Ascending aorta (tissue), 2 donors: Measurements from ENCODE around the gene EXOC3L2. TPM values are rescaled to one million over a fixed set of nuclear protein-coding genes. Genes with fewer than 3 reads are reported as not detected.

Experiments
- DNase-seq, 2 donors: peaks; one replicate each; pipeline ENCODE4 v3.0.0-alpha.2; 2019; ENCODE audit warnings: low spot score in 2 of 2
- H3K27ac ChIP-seq, 2 donors: fragments of 200-600 bp; sonication (generic); one replicate each; pipeline ENCODE4 v1.5.1; 2016 to 2017; ENCODE audit warnings: mild to moderate bottlenecking in 1 of 2
- H3K27me3 ChIP-seq: fragments of 200-600 bp; sonication (generic); one replicate; pipeline ENCODE4 v1.5.1; 2017
- H3K36me3 ChIP-seq, 2 donors: fragments of 200-600 bp; sonication (generic); one replicate each; pipeline ENCODE4 v1.5.1; 2016
- H3K4me1 ChIP-seq, 2 donors: fragments of 200-600 bp; sonication (generic); one replicate each; pipeline ENCODE4 v1.5.1; 2016 to 2017; ENCODE audit warnings: mild to moderate bottlenecking in 1 of 2
- H3K4me3 ChIP-seq, 2 donors: fragments of 200-600 bp; sonication (generic); one replicate each; pipeline ENCODE4 v1.5.1; 2016 to 2017; ENCODE audit warnings: mild to moderate bottlenecking in 1 of 2
- H3K9me3 ChIP-seq, 2 donors: fragments of 200-600 bp; sonication (generic); one replicate each; pipeline ENCODE4 v1.5.1; 2016
- intact Hi-C: fragments of 100-400 bp; cut with DNase I; formaldehyde crosslinking; loops from one replicate; pipeline ENCODE4 v1.15.1; 2023
- total RNA-seq: library from RNA; depleted of rRNA; stranded (reverse); fragments of >200 nt; gene quantifications from one replicate; pipeline ENCODE4 v1.1.0, GENCODE V29; 2016
- TF ChIP-seq, protein P1 (sequence below), 3 experiments: fragments of 200-600 bp in 2 of 3; fragments of 450-650 bp in 1 of 3; sonication (generic) in 2 of 3; IDR thresholded peaks; one replicate each; pipeline ENCODE4 v1.5.1; 2016 to 2019; ENCODE audit warnings: antibody characterized with exemption in 3 of 3, mild to moderate bottlenecking in 1 of 3, moderate library complexity in 1 of 3

EXOC3L2 gene
- total RNA-seq, 1 donor from 2014 or later: 33.5 TPM

DNA sequence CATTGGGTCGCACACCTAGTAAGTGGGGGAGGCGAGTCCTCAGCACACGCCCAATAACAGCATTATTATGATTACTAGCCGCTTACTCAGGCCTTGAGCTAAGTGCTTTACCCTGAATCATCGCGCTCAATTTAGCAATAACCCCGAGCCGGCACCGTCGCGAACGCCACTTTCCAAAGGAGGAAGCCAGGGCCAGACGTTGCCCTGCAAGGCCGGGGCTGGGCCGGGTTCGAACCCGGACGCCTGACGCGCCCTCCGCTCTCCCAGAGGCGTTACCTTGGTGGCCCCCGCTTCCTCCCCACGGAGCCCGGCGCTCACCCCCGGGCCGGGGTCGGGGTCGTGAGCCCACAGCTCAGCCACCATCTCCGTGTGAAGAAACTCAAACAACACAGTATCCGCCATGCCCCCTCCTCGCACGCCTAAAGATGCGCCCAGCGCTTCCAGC, 67.4 kb downstream of the EXOC3L2 start, which contains the start of gene TRAPPC6A:
TRAPPC6A (minus strand) TSS at position 421 of the 445 bp plus-strand sequence; CDS start at position 402, 19 bp downstream.
- TF ChIP-seq, protein P1, sequence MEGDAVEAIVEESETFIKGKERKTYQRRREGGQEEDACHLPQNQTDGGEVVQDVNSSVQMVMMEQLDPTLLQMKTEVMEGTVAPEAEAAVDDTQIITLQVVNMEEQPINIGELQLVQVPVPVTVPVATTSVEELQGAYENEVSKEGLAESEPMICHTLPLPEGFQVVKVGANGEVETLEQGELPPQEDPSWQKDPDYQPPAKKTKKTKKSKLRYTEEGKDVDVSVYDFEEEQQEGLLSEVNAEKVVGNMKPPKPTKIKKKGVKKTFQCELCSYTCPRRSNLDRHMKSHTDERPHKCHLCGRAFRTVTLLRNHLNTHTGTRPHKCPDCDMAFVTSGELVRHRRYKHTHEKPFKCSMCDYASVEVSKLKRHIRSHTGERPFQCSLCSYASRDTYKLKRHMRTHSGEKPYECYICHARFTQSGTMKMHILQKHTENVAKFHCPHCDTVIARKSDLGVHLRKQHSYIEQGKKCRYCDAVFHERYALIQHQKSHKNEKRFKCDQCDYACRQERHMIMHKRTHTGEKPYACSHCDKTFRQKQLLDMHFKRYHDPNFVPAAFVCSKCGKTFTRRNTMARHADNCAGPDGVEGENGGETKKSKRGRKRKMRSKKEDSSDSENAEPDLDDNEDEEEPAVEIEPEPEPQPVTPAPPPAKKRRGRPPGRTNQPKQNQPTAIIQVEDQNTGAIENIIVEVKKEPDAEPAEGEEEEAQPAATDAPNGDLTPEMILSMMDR (IDR thresholded peaks at IDR 0.05): no peak
- Histone ChIP-seq H3K27me3 (no peaks in the 10 kb centered on the region), H3K4me3 (peak within 1 kb of the TSS; percentile 84 to 91), H3K9me3 (no peaks in the 10 kb centered on the region), H3K4me1 (peaks cover 3 to 24% of the 10 kb centered on the region in 2 donors), H3K36me3 (peaks cover 3 to 16% of the 10 kb centered on the region in 2 donors), H3K27ac (peak within 1 kb of the TSS; percentile 96 to 99)
- intact Hi-C loops: loop anchor here (1.0 to 5.0 kb wide), 7 partner anchors 73 to 331 kb away; partner anchors contain the start of genes CLPTM1, ERCC2, MARK4 and NECTIN2
- DNase-seq: no peak

DNA sequence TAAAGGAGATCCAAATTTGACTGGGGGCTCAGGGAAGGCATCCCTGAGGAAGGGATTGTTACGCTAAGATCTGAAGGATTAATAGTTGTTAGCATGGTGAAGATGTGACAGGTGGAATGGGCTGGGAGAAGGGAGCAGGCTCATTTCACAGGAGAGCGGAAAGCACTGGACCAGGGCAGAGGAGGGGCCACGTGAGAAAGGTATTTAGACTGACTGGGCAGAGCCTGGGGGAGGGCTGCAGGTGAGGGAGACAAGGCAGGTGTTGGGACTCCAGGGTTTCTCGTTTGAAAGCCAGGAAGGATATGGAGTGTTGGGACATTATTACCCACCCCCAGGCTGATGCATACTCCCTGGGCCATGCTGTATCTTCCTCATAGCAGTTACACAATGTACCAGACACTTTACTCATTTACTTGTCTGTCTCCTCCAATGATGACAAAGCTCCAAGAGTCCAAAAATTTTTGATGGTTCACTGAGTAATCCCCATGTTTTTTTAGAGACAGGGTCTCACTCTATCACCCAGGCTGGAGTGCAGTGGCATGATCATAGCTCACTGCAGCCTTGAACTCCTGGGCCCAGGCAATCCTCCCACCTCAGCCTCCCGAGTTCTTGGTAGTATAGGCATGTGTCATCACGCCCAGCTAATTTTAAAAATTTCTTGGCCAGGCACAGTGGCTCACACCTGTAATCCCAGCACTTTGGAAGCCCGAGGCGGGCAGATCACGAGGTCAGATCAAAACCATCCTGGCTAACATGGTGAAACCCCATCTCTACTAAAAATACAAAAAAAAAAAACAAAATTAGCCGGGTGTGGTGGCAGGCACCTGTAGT, 69.5 kb downstream of the EXOC3L2 start:
- no peaks in the 10 kb centered on the region for H3K27me3 ChIP-seq
- intact Hi-C loops: loop anchor here (5.0 kb wide), 2 partner anchors 218 to 328 kb away; partner anchors contain the start of genes CLPTM1 and NECTIN2
- H3K27ac ChIP-seq: no peak overlapping the region
- peaks cover 0 to 2% of the 10 kb centered on the region in 2 donors for H3K36me3 ChIP-seq
- DNase-seq: no peak
- H3K9me3 ChIP-seq: no peaks in the 10 kb centered on the region
- H3K4me1 ChIP-seq: peaks cover under 1 to 19% of the 10 kb centered on the region in 2 donors
- H3K4me3 ChIP-seq: no peak overlapping the region
- TF ChIP-seq, protein P1 (IDR thresholded peaks at IDR 0.05): no peak

DNA sequence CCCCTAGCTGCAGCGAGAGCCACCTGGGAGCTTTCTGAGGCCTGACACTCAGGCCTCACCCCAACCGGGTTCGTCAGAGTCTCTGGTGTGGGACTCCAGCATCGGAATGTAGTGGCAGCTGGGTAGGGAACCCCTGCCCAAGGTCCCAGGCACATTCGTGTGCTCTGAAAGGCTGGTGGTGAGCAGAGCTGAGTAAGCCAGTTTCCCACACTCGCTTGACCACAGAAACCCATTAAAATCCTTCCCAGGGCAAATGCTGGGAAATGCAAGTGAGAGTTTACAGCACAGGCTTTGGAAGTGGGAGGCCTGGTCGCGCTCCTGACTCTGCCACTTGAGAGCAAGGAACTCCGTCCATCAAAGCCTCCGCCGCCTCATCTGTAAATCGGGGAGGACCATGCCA, 71.4 kb downstream of the EXOC3L2 start:
- H3K4me1 ChIP-seq: peaks cover 0 to 7% of the 10 kb centered on the region in 2 donors
- intact Hi-C loops: no loop called here
- H3K27ac ChIP-seq: no peak overlapping the region
- H3K9me3 ChIP-seq: no peaks in the 10 kb centered on the region
- no peaks in the 10 kb centered on the region for H3K36me3 ChIP-seq
- H3K27me3 ChIP-seq: no peaks in the 10 kb centered on the region
- no peak for DNase-seq
- TF ChIP-seq, protein P1 (IDR thresholded peaks at IDR 0.05): no peak
- no peak overlapping the region for H3K4me3 ChIP-seq

DNA sequence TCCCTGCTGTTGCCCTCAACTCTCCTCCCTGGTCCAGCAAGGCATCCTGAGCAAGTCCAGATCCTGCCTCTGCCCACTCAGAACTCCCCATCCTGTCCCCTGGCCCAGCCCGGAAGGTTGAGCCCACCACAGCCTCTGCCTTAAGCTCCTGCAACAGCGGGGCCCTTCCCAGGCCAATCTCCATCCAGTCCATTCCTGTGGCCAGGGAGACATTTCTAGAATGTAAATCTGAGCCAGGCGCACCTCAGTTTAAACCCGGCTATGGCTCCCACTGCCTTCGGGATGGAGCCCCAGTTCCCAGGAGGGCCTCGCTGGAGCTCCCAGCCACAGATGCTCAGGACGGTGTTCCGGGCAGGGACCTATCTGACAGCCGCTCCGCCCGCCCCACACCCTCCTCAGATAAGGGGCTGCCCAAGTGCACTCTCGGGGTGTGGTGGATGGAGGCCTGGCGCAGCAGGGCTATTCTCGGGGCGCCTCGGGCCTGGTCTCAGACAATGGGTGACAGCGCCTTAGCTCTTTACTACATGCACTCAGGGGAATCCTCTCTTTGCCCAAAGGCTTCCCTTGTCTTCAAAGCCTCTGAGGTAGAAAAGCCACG, 72.5 kb downstream of the EXOC3L2 start:
- Histone ChIP-seq H3K36me3 (no peaks in the 10 kb centered on the region), H3K9me3 (no peaks in the 10 kb centered on the region), H3K27me3 (no peaks in the 10 kb centered on the region), H3K4me3 (no peak overlapping the region), H3K4me1 (peaks cover 0 to 7% of the 10 kb centered on the region in 2 donors), H3K27ac (no peak overlapping the region)
- DNase-seq: no peak
- intact Hi-C loops: no loop called here
- TF ChIP-seq, protein P1 (IDR thresholded peaks at IDR 0.05): no peak

DNA sequence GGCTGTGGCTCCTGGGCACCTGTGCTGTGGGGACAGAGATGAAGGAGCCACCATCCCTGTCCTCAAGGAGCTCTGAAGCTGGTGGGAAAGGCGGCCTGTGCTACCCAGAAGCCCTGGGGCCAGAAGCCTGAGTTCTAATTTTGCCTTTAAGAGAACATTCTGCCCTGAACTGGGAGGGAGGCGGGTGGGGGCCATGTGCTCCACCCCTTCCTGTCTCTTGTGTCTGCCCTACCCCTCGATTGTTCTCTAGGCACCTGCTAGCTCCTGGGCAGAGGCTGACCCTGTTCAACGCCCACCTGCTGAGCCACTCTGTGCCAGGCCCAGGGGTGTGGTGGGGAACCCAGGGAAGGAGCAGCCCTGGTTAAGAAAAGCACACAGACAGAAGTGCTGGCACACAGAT, 73.0 kb downstream of the EXOC3L2 start:
- Histone ChIP-seq H3K9me3 (no peaks in the 10 kb centered on the region), H3K27ac (no peak overlapping the region), H3K4me1 (peaks cover 0 to 3% of the 10 kb centered on the region in 2 donors), H3K36me3 (no peaks in the 10 kb centered on the region), H3K4me3 (no peak overlapping the region), H3K27me3 (no peaks in the 10 kb centered on the region)
- intact Hi-C loops: no loop called here
- no peak for DNase-seq
- TF ChIP-seq, protein P1 (IDR thresholded peaks at IDR 0.05): no peak
